Measurements from ENCODE around the gene VMP1. TPM values are rescaled to one million over a fixed set of nuclear protein-coding genes. Genes with fewer than 3 reads are reported as not detected.

Gene VMP1
- total and polyA plus RNA-seq, 2 of the 4 experiments (the other 2 are of a cell fraction) = 89.8 to 197 TPM

DNA sequence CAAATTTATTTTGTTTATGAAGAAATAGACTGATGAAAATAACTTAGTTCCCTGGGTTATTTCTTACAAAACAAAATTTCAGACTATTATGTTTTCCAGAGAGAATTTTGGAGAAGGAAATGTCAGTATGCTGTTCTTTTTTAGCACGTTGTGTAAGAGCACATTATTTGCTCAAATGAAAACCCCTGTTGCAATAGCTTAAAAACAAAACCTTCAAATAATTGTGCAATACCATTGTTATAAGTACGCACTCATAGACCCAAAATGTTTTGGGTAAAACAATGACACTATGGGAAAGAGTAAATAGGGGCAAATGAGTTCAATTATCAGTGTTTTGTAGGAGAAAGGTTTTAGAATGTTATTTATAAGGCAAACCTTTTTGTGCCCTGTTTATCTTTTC lies 18.2 kb downstream of the VMP1 start:
- no peak overlapping the region for H2BK5ac ChIP-seq (ENCODE audit: low read depth, low read length, poor library complexity, severe bottlenecking)
- in situ Hi-C loops (cut with MboI; ENCODE audit: low sequenced_read_pairs) (no loop called here), dilution Hi-C loops (cut with HindIII; ENCODE audit: low sequenced_read_pairs, unreplicated experiment) (no loop called here), intact Hi-C loops (cut with micrococcal nuclease) (no loop called here)
- no peak overlapping the region for H3K18ac ChIP-seq (ENCODE audit: low read depth, low read length)
- H3K27ac ChIP-seq (ENCODE audit: insufficient read depth, low read length) = no peak overlapping the region
- no peak overlapping the region for H4K8ac ChIP-seq (ENCODE audit: low read depth in 2 of 2, low read length in 2 of 2)
- H3K36me3 ChIP-seq (ENCODE audit: control insufficient read depth, insufficient read depth, low read length) = no peaks in the 10 kb centered on the region
- ChIA-PET POLR2A (ENCODE audit: unreplicated experiment) (no interaction called here), CTCF (no interaction called here)
- H2AFZ ChIP-seq (replicated peaks; ENCODE audit: low read length, poor library complexity) = no peak overlapping the region
- no peak overlapping the region for H2BK15ac ChIP-seq (ENCODE audit: low read depth, low read length)
- no peak overlapping the region for H3K9ac ChIP-seq (ENCODE audit: low read depth, low read length)
- H4K20me1 ChIP-seq (ENCODE audit: insufficient read depth, low read length) = peaks cover 2% of the 10 kb centered on the region; the same call in 1 of the 2 replicates
- peaks cover 20 to 63% of the 10 kb centered on the region in 2 experiments for H3K79me1 ChIP-seq (ENCODE audit: low read depth in 1 of 2, low read length in 2 of 2)
- no peaks in the 10 kb centered on the region for H3K9me3 ChIP-seq (ENCODE audit: control insufficient read depth, insufficient read depth, low read length)
- H2BK20ac ChIP-seq (ENCODE audit: low read depth, low read length) = no peak overlapping the region
- BruUV-seq (replicated peaks) = no TSS peak
- no peak overlapping the region for H4K91ac ChIP-seq (ENCODE audit: insufficient read depth, low read depth, low read length)
- ATAC-seq (ENCODE audit: low read depth) (no peak; the same call in 1 of the 2 replicates), DNase-seq (no peak)
- no peak overlapping the region for H3K4me3 ChIP-seq (ENCODE audit: insufficient read depth, low read depth, low read length)
- no peak overlapping the region for H3K4me2 ChIP-seq (ENCODE audit: low read depth, low read length)
- no peak overlapping the region for H3K23ac ChIP-seq (ENCODE audit: low read depth, low read length)
- no peak overlapping the region for H3K4ac ChIP-seq (ENCODE audit: low read depth, low read length)
- TF ChIP-seq CEBPB (IDR thresholded peaks at IDR 0.05; ENCODE audit: low read depth, low read length) = peak; percentile 91
- no peak for TF ChIP-seq BHLHE40 (IDR thresholded peaks at IDR 0.05; ENCODE audit: low read depth, low read length)
- no peak overlapping the region for H3K14ac ChIP-seq (replicated peaks; ENCODE audit: low read depth, low read length)
- H4K5ac ChIP-seq (ENCODE audit: low read depth, low read length) = no peak overlapping the region
- no peak overlapping the region for H2AK5ac ChIP-seq (ENCODE audit: low read depth, low read length)
- no peak overlapping the region for H2BK120ac ChIP-seq (ENCODE audit: low read depth, low read length)
- H3K56ac ChIP-seq (ENCODE audit: extremely low read depth, insufficient read depth, low read length) = no peak overlapping the region
- H3K27me3 ChIP-seq (ENCODE audit: control insufficient read depth, insufficient read depth, low read length) = no peaks in the 10 kb centered on the region
- no peaks in the 10 kb centered on the region for H3K4me1 ChIP-seq (ENCODE audit: control insufficient read depth, insufficient read depth, low read length)
- H3K9me1 ChIP-seq (ENCODE audit: insufficient read depth, low read length) = peaks cover 2% of the 10 kb centered on the region; the same call in 1 of the 2 replicates
- no CpG with 5 or more reads among the region's 2 CpGs for WGBS, 2 experiments (ENCODE audit: extremely low coverage in 2 of 2, insufficient read length in 1 of 2)
- H2AK9ac ChIP-seq (replicated peaks; ENCODE audit: low read depth, low read length, poor library complexity) = no peak overlapping the region

Data from IMR-90 (cell line).